H1 (cell line): ENCODE measurements around the gene RIMS1. TPM values are rescaled to one million over a fixed set of nuclear protein-coding genes. Genes with fewer than 3 reads are reported as not detected.

Source experiments
- CTCF ChIA-PET: fragments of 300-600 bp; sonication (Branson Sonifier 250); formaldehyde crosslinking; loops from one replicate; lab custom pipeline; 2021; ENCODE audit not compliant: partially characterized antibody; lab: Charles Lee
- POLR2A ChIA-PET: fragments of 300-600 bp; sonication (Branson Sonifier 250); formaldehyde crosslinking; loops from one replicate; lab custom pipeline; 2021; ENCODE audit warnings: inconsistent platforms; ENCODE audit not compliant: partially characterized antibody; lab: Charles Lee
- DNase-seq, 2 experiments: peaks; one replicate each; pipeline versions ENCODE4 v3.0.0 to v3.0.0-alpha.2; 2010 to 2022; ENCODE audit warnings: low spot score in 2 of 2, low read depth in 1 of 2, mixed read lengths in 1 of 2
- FAIRE-seq: peaks from 2 replicates; lab custom pipeline; 2011; peaks lifted over from hg19 to GRCh38; lab: Jason Lieb, UNC
- H2AFZ ChIP-seq: 2 replicates; pipeline ENCODE4 v1.8.1; 2012; ENCODE audit warnings: low read length, inconsistent platforms
- H2AK5ac ChIP-seq: 2 replicates; pipeline ENCODE4 v1.6.1; 2013; ENCODE audit warnings: low read depth, low read length
- H2BK120ac ChIP-seq: replicated peaks from 2 replicates; pipeline ENCODE3; 2013; ENCODE audit warnings: low read depth, low read length, inconsistent platforms
- H2BK12ac ChIP-seq: 2 replicates; pipeline ENCODE4 v1.6.1; 2013; ENCODE audit warnings: low read depth, low read length
- H2BK15ac ChIP-seq: 2 replicates; pipeline ENCODE4 v1.6.1; 2013; ENCODE audit warnings: low read length
- H2BK20ac ChIP-seq: 2 replicates; pipeline ENCODE4 v1.6.1; 2013; ENCODE audit warnings: low read length
- H2BK5ac ChIP-seq: 2 replicates; pipeline ENCODE4 v1.6.1; 2013; ENCODE audit warnings: low read depth, low read length
- H3K14ac ChIP-seq: 2 replicates; pipeline ENCODE4 v1.6.1; 2013; ENCODE audit warnings: inconsistent platforms; ENCODE audit not compliant: insufficient read length
- H3K18ac ChIP-seq: 2 replicates; pipeline ENCODE4 v1.6.1; 2013; ENCODE audit warnings: low read length; ENCODE audit errors: extremely low read depth
- H3K23ac ChIP-seq: 2 replicates; pipeline ENCODE4 v1.6.1; 2013; ENCODE audit warnings: inconsistent platforms; ENCODE audit not compliant: insufficient read length
- H3K23me2 ChIP-seq: 2 replicates; pipeline ENCODE4 v1.6.1; 2013; ENCODE audit warnings: low read depth, low read length
- H3K27ac ChIP-seq: 2 replicates; pipeline ENCODE4 v1.6.1; 2011; ENCODE audit warnings: low read depth, low read length, inconsistent platforms
- H3K27me3 ChIP-seq, 4 experiments: replicated peaks in 1 of 4; 1 replicate in 1 of 4; 2 replicates in 3 of 4; pipeline versions ENCODE4 v1.6.1 to v1.8.1; 2011 to 2013; ENCODE audit warnings: low read length in 3 of 4, mild to moderate bottlenecking in 3 of 4, inconsistent platforms in 2 of 4, mixed read lengths in 2 of 4, moderate library complexity in 1 of 4; ENCODE audit not compliant: control insufficient read depth in 3 of 4, insufficient read depth in 3 of 4; ENCODE audit errors: extremely low read depth in 1 of 4
- H3K36me3 ChIP-seq, 4 experiments: 2 replicates each; pipeline versions ENCODE4 v1.6.1 to v1.8.1; 2011 to 2013; ENCODE audit warnings: mild to moderate bottlenecking in 4 of 4, low read length in 3 of 4, moderate library complexity in 2 of 4, control low read depth in 1 of 4, inconsistent platforms in 1 of 4; ENCODE audit not compliant: insufficient read depth in 4 of 4, control insufficient read depth in 2 of 4
- H3K4ac ChIP-seq: replicated peaks from 2 replicates; pipeline ENCODE3; 2013; ENCODE audit warnings: low read length, low read depth, mixed read lengths, inconsistent platforms; ENCODE audit not compliant: insufficient read length
- H3K4me1 ChIP-seq, 4 experiments: replicated peaks in 1 of 4; 1 replicate in 1 of 4; 2 replicates in 3 of 4; pipeline versions ENCODE4 v1.6.1 to v1.8.1; 2011 to 2013; ENCODE audit warnings: low read length in 3 of 4, inconsistent platforms in 2 of 4, mixed read lengths in 1 of 4; ENCODE audit not compliant: insufficient read depth in 4 of 4, control insufficient read depth in 3 of 4
- H3K4me2 ChIP-seq, 2 experiments: 2 replicates each; pipeline versions ENCODE4 v1.6.1 to v1.8.1; 2011 to 2013; ENCODE audit warnings: low read depth in 2 of 2, low read length in 2 of 2, control low read depth in 1 of 2, inconsistent platforms in 1 of 2, mild to moderate bottlenecking in 1 of 2; ENCODE audit not compliant: insufficient read depth in 1 of 2
- H3K4me3 ChIP-seq, 4 experiments: fragments of 200-600, 300-600 bp in 1 of 4; sonication (generic), shearing (Covaris generic), sonication (Bioruptor Twin) in 1 of 4; 2 replicates each; pipeline versions ENCODE4 v1.5.1 to v1.8.1; 2011 to 2016; ENCODE audit warnings: low read length in 4 of 4, low read depth in 3 of 4, control low read depth in 2 of 4, inconsistent platforms in 2 of 4, mild to moderate bottlenecking in 2 of 4, mixed read lengths in 1 of 4, moderate library complexity in 1 of 4; ENCODE audit not compliant: insufficient read depth in 2 of 4; ENCODE audit errors: extremely low read depth in 1 of 4
- H3K56ac ChIP-seq: replicated peaks from 2 replicates; pipeline ENCODE3; 2013; ENCODE audit warnings: low read depth, mild to moderate bottlenecking, mixed read lengths, low read length, inconsistent platforms; ENCODE audit not compliant: insufficient read length
- H3K79me1 ChIP-seq: 2 replicates; pipeline ENCODE4 v1.6.1; 2013; ENCODE audit warnings: low read depth, low read length, control low read depth
- H3K79me2 ChIP-seq, 2 experiments: 2 replicates each; pipeline versions ENCODE4 v1.6.1 to v1.8.1; 2012 to 2013; ENCODE audit warnings: low read length in 2 of 2, mild to moderate bottlenecking in 2 of 2, inconsistent platforms in 1 of 2; ENCODE audit not compliant: insufficient read depth in 2 of 2, control insufficient read depth in 1 of 2
- H3K9ac ChIP-seq, 4 experiments: replicated peaks in 1 of 4; 1 replicate in 1 of 4; 2 replicates in 3 of 4; pipeline versions ENCODE4 v1.6.1 to v1.8.1; 2011 to 2013; ENCODE audit warnings: low read depth in 3 of 4, low read length in 3 of 4, control low read depth in 2 of 4, mild to moderate bottlenecking in 2 of 4, moderate library complexity in 2 of 4, inconsistent platforms in 1 of 4; ENCODE audit errors: extremely low read depth in 1 of 4
- H3K9me3 ChIP-seq, 2 experiments: 2 replicates each; pipeline versions ENCODE4 v1.6.1 to v1.8.1; 2012 to 2013; ENCODE audit warnings: mild to moderate bottlenecking in 2 of 2, moderate library complexity in 2 of 2, control low read depth in 1 of 2, inconsistent platforms in 1 of 2, low read depth in 1 of 2, low read length in 1 of 2, mixed read lengths in 1 of 2; ENCODE audit not compliant: insufficient read depth in 2 of 2
- H4K20me1 ChIP-seq, 2 experiments: replicated peaks in 1 of 2; 2 replicates each; pipeline versions ENCODE3 to v1.8.1; 2011 to 2013; ENCODE audit warnings: inconsistent platforms in 2 of 2, low read length in 2 of 2, mild to moderate bottlenecking in 1 of 2; ENCODE audit not compliant: insufficient read depth in 2 of 2, control insufficient read depth in 1 of 2
- H4K5ac ChIP-seq: 2 replicates; pipeline ENCODE4 v1.6.1; 2013; ENCODE audit warnings: low read length, low read depth, mixed read lengths, inconsistent platforms; ENCODE audit not compliant: insufficient read length
- H4K8ac ChIP-seq: 2 replicates; pipeline ENCODE4 v1.8.0; 2013; ENCODE audit warnings: mild to moderate bottlenecking, moderate library complexity, low read length, inconsistent platforms; ENCODE audit not compliant: insufficient read depth; ENCODE audit errors: extremely low read depth
- H4K91ac ChIP-seq: replicated peaks from 2 replicates; pipeline ENCODE3; 2013; ENCODE audit warnings: low read length, mixed read lengths, inconsistent platforms; ENCODE audit not compliant: insufficient read length
- ATF2 ChIP-seq: IDR thresholded peaks from 2 replicates; pipeline ENCODE4 v1.6.1; 2012; ENCODE audit warnings: low read length, inconsistent platforms
- CTBP2 ChIP-seq: IDR thresholded peaks from 2 replicates; pipeline ENCODE4 v1.7.0; 2011; ENCODE audit warnings: borderline replicate concordance, mild to moderate bottlenecking, moderate library complexity, mixed read lengths, low read length; ENCODE audit not compliant: insufficient read depth, insufficient read length
- MAFK ChIP-seq: IDR thresholded peaks from 2 replicates; pipeline ENCODE4 v1.6.1; 2012; ENCODE audit warnings: low read depth, mild to moderate bottlenecking, improper control_type of control experiment, low read length
- NANOG ChIP-seq: IDR thresholded peaks from 2 replicates; pipeline ENCODE4 v1.6.1; 2011; ENCODE audit warnings: low read length, low read depth, mild to moderate bottlenecking, inconsistent platforms; ENCODE audit not compliant: insufficient read depth, poor library complexity, severe bottlenecking
- NRF1 ChIP-seq: IDR thresholded peaks from 2 replicates; pipeline ENCODE4 v1.6.1; 2011; ENCODE audit warnings: mild to moderate bottlenecking, low read depth, low read length, improper control_type of control experiment
- POLR2A ChIP-seq, 2 experiments: IDR thresholded peaks; 1 replicate in 1 of 2; 2 replicates in 1 of 2; pipeline ENCODE4 v1.6.1; 2011; ENCODE audit warnings: low read depth in 2 of 2, low read length in 2 of 2, mild to moderate bottlenecking in 2 of 2; ENCODE audit errors: control extremely low read depth in 1 of 2
- RAD21 ChIP-seq, 2 experiments: IDR thresholded peaks in 1 of 2; conservative IDR thresholded peaks in 1 of 2; 2 replicates each; pipeline ENCODE4 v1.6.1; 2011; ENCODE audit warnings: low read depth in 2 of 2, low read length in 2 of 2, improper control_type of control experiment in 1 of 2, inconsistent platforms in 1 of 2, mild to moderate bottlenecking in 1 of 2, moderate library complexity in 1 of 2
- RNF2 ChIP-seq: fragments of 200-900, 300-1000 bp; sonication (generic); IDR thresholded peaks from 2 replicates; pipeline ENCODE4 v1.7.1; 2016; ENCODE audit warnings: borderline replicate concordance, low read depth, mild to moderate bottlenecking, antibody characterized with exemption, low read length; ENCODE audit not compliant: poor library complexity, severe bottlenecking; ENCODE audit errors: missing control alignments
- SIN3A ChIP-seq, 2 experiments: IDR thresholded peaks in 1 of 2; conservative IDR thresholded peaks in 1 of 2; 2 replicates each; pipeline ENCODE4 v1.6.1; 2011 to 2012; ENCODE audit warnings: low read length in 2 of 2, improper control_type of control experiment in 1 of 2, low read depth in 1 of 2, mild to moderate bottlenecking in 1 of 2
- SIX5 ChIP-seq: IDR thresholded peaks from 2 replicates; pipeline ENCODE4 v1.6.1; 2011; ENCODE audit warnings: mild to moderate bottlenecking, low read depth, low read length
- SP2 ChIP-seq: IDR thresholded peaks from 2 replicates; pipeline ENCODE4 v1.6.1; 2012; ENCODE audit warnings: mild to moderate bottlenecking, low read length, inconsistent platforms
- SP4 ChIP-seq: IDR thresholded peaks from 2 replicates; pipeline ENCODE4 v1.6.1; 2012; ENCODE audit warnings: low read length, inconsistent platforms
- TBP ChIP-seq: IDR thresholded peaks from 2 replicates; pipeline ENCODE4 v1.6.1; 2011; ENCODE audit warnings: low read depth, low read length, improper control_type of control experiment
- WGBS, 2 experiments: shearing (Covaris generic) in 1 of 2; methylation state at CpG; one replicate each; pipeline versions ENCODE4 v1.1.6 to v1.1.7; 2013 to 2015; ENCODE audit warnings: low lambda C conversion rate in 2 of 2, mixed read lengths in 2 of 2, inconsistent platforms in 1 of 2, low coverage in 1 of 2, missing lambda C conversion rate in 1 of 2; ENCODE audit not compliant: insufficient replicate concordance in 2 of 2, insufficient coverage in 1 of 2, insufficient read length in 1 of 2; ENCODE audit errors: extremely low coverage in 1 of 2, missing lambda C conversion rate in 1 of 2; 5-methylcytosine and 5-hydroxymethylcytosine counted together
- polyA plus RNA-seq, 7 experiments: library from polyadenylated mRNA; depleted of rRNA in 3 of 7; stranded (reverse) in 5 of 7; unstranded in 2 of 7; fragments of >200 nt in 5 of 7; fragments of 200-250 nt in 2 of 7; gene quantifications; 1 replicate in 5 of 7; 2 replicates in 1 of 7; 4 replicates in 1 of 7; pipeline versions ENCODE4 v1.2.1 to v1.2.3, GENCODE V29; 2011 to 2013; ENCODE audit warnings: missing spikeins in 2 of 7, mixed read lengths in 2 of 7
- total RNA-seq: library from RNA; stranded (reverse); fragmentation: NEBNext Ultra II Directional; extraction: Animal tissue kit (Norgen Biotek cat#: 25700); gene quantifications from 2 replicates; pipeline ENCODE4 v1.2.1, GENCODE V29; 2021

Gene RIMS1
- total and polyA plus RNA-seq, 2 of the 8 experiments (the other 6 are each of a cell fraction or from before 2014, with no cell fraction given): 0.63 to 2.3 TPM

GRCh38 chr6:72132427-72132826 is 246.1 kb downstream of the RIMS1 start:
- POLR2A ChIA-PET: no interaction called here
- Histone ChIP-seq H2BK12ac (no peak overlapping the region), H4K20me1 (no peaks in the 10 kb centered on the region), H2BK5ac (no peak overlapping the region), H3K56ac (no peak overlapping the region), H3K4ac (no peak overlapping the region), H3K14ac (no peak overlapping the region), H3K27me3 (no peaks in the 10 kb centered on the region), H2AFZ (no peak overlapping the region), H2AK5ac (no peak overlapping the region), H2BK15ac (no peak overlapping the region), H4K5ac (no peak overlapping the region), H3K4me1 (no peaks in the 10 kb centered on the region), H3K4me3 (no peak overlapping the region), H3K79me1 (no peaks in the 10 kb centered on the region), H3K18ac (no peak overlapping the region), H3K23ac (no peak overlapping the region), H3K9me3 (no peaks in the 10 kb centered on the region), H3K36me3 (no peaks in the 10 kb centered on the region), H2BK120ac (no peak overlapping the region), H3K79me2 (no peaks in the 10 kb centered on the region), H3K4me2 (no peak overlapping the region), H3K9ac (no peak overlapping the region), H3K23me2 (no peaks in the 10 kb centered on the region), H4K8ac (no peak overlapping the region), H2BK20ac (no peak overlapping the region), H4K91ac (no peak overlapping the region), H3K27ac (no peak overlapping the region)
- no peak for FAIRE-seq
- CTCF ChIA-PET: no interaction called here
- DNase-seq: no peak
- 82% methylated on average over 1 of the region's 1 CpG; no CpG with 5 or more reads in 1 of the 2 experiments for WGBS, 2 experiments
- TF ChIP-seq TBP (no peak), CTBP2 (no peak), POLR2A (IDR thresholded peaks at IDR 0.05; ENCODE audit: control extremely low read depth in 1 of 2, low read depth in 2 of 2, low read length in 2 of 2) (no peak), NRF1 (no peak), SP2 (no peak), ATF2 (no peak), SP4 (no peak), MAFK (no peak), SIX5 (no peak), RAD21 (IDR thresholded peaks at IDR 0.05 in 1 of 2, conservative IDR thresholded peaks at IDR 0.05 in 1 of 2; ENCODE audit: low read depth in 2 of 2, low read length in 2 of 2) (no peak), NANOG (no peak), RNF2 (no peak), SIN3A (conservative IDR thresholded peaks at IDR 0.05 in 1 of 2, IDR thresholded peaks at IDR 0.05 in 1 of 2; ENCODE audit: low read depth in 1 of 2, low read length in 2 of 2) (no peak)
